ENCODE data around the gene PALB2. TPM values are rescaled to one million over a fixed set of nuclear protein-coding genes. Genes with fewer than 3 reads are reported as not detected.

Gene PALB2
- total RNA-seq, 4 donors from 2014 or later = 6.0 to 11.0 (median 7.3) TPM

- TF ChIP-seq POLR2A (IDR thresholded peaks at IDR 0.05) = no peak
- TF ChIP-seq, protein P1, sequence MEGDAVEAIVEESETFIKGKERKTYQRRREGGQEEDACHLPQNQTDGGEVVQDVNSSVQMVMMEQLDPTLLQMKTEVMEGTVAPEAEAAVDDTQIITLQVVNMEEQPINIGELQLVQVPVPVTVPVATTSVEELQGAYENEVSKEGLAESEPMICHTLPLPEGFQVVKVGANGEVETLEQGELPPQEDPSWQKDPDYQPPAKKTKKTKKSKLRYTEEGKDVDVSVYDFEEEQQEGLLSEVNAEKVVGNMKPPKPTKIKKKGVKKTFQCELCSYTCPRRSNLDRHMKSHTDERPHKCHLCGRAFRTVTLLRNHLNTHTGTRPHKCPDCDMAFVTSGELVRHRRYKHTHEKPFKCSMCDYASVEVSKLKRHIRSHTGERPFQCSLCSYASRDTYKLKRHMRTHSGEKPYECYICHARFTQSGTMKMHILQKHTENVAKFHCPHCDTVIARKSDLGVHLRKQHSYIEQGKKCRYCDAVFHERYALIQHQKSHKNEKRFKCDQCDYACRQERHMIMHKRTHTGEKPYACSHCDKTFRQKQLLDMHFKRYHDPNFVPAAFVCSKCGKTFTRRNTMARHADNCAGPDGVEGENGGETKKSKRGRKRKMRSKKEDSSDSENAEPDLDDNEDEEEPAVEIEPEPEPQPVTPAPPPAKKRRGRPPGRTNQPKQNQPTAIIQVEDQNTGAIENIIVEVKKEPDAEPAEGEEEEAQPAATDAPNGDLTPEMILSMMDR (IDR thresholded peaks at IDR 0.05 in 4 of 5, conservative IDR thresholded peaks at IDR 0.05 in 1 of 5) = no peak
- H3K27ac ChIP-seq = no peak overlapping the region
- in situ Hi-C loops (cut with MboI; ENCODE audit: low sequenced_read_pairs in 4 of 4) (loop anchor here in 1 of 4 donors (25.0 kb wide), 1 partner anchor 844 kb away; no protein-coding TSS in a partner anchor), intact Hi-C loops (cut with DNase I; ENCODE audit: low total_unique reads) (no loop called here)
- no peaks in the 10 kb centered on the region for H3K27me3 ChIP-seq
- DNase-seq = no peak
- no peaks in the 10 kb centered on the region for H3K9me3 ChIP-seq
- no peak overlapping the region for H3K4me3 ChIP-seq
- H3K36me3 ChIP-seq = peaks cover 0 to 63% of the 10 kb centered on the region in 2 donors
- H3K4me1 ChIP-seq = peaks cover 16 to 33% of the 10 kb centered on the region in 2 donors
- ATAC-seq = no peak
Observed at GRCh38 chr16:23668225-23668624, 27.1 kb upstream of the PALB2 start.

DNA sequence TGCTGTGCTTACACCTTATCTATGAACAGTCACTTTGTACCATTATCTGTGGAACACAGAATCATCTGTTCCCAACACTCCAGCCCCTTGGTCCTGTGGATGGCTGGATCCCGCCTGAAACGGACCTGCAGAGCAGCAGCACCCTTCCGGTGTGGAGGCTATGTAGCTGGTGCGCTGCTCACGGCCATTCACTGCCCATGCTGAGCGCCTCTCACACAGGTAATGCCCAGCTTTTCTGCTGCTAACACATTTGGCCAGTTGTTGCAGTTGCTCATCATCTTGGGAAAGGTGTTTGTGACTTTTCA is 26.2 kb upstream of the PALB2 start:
- in situ Hi-C loops (cut with MboI; ENCODE audit: low sequenced_read_pairs in 4 of 4) (loop anchor here in 1 of 4 donors (25.0 kb wide), 1 partner anchor 845 kb away; no protein-coding TSS in a partner anchor), intact Hi-C loops (cut with DNase I; ENCODE audit: low total_unique reads) (no loop called here)
- peaks cover 16 to 33% of the 10 kb centered on the region in 2 donors for H3K4me1 ChIP-seq
- H3K27ac ChIP-seq = no peak overlapping the region
- H3K27me3 ChIP-seq = no peaks in the 10 kb centered on the region
- ATAC-seq = no peak
- peaks cover 0 to 72% of the 10 kb centered on the region in 2 donors for H3K36me3 ChIP-seq
- no peak for DNase-seq
- no peak overlapping the region for H3K4me3 ChIP-seq
- no peak for TF ChIP-seq POLR2A (IDR thresholded peaks at IDR 0.05)
- TF ChIP-seq, protein P1 (IDR thresholded peaks at IDR 0.05 in 4 of 5, conservative IDR thresholded peaks at IDR 0.05 in 1 of 5) = no peak
- no peaks in the 10 kb centered on the region for H3K9me3 ChIP-seq

DNA sequence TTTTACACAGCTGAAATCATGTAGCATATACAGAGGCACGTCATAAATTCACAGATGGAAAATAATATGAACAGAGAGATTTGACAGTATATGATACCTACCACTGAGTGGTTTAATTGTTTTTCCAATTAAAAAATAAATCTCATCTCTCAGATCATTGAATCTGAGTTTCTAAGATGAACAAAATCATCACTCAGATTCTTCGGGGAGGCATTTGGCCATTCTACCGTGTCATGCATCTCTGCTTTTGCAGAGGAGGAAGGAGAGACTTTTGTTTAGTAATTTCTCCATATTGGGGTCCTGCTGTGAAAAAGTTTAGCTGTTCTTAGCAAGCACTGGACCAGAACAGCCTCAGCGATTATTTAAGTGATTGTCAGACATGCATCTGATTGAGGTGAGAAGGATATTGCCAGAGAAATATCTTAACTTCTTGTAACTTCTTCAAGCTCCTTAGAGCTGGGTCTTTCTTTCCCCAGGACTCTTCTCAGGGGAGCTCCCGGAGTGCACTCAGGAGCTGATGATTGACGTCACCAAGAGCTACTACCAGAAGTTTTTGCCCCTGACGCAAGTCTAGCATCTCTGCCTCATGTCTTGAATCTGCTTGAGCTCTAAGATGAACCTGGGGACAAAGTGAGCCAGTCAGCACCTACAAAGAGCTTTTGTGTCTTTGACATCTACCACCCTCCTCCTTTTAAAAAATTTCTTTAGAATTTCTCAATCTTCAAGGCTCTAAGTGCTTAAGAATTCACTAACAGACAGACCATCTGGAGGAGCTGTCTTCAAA is 25.7 kb upstream of the PALB2 start:
- H3K4me3 ChIP-seq = no peak overlapping the region
- H3K27me3 ChIP-seq = no peaks in the 10 kb centered on the region
- DNase-seq = no peak
- intact Hi-C loops (cut with DNase I; ENCODE audit: low total_unique reads) (no loop called here), in situ Hi-C loops (cut with MboI; ENCODE audit: low sequenced_read_pairs in 4 of 4) (loop anchor here in 1 of 4 donors (25.0 kb wide), 1 partner anchor 846 kb away; no protein-coding TSS in a partner anchor)
- peaks cover 0 to 77% of the 10 kb centered on the region in 2 donors for H3K36me3 ChIP-seq
- H3K9me3 ChIP-seq = no peaks in the 10 kb centered on the region
- TF ChIP-seq, protein P1 (IDR thresholded peaks at IDR 0.05 in 4 of 5, conservative IDR thresholded peaks at IDR 0.05 in 1 of 5) = no peak
- TF ChIP-seq POLR2A (IDR thresholded peaks at IDR 0.05) = no peak
- peaks cover 15 to 31% of the 10 kb centered on the region in 2 donors for H3K4me1 ChIP-seq
- no peak for ATAC-seq
- H3K27ac ChIP-seq = no peak overlapping the region

- H3K27ac ChIP-seq = no peak overlapping the region
- ATAC-seq (no peak), DNase-seq (no peak)
- no peak overlapping the region for H3K4me3 ChIP-seq
- H3K36me3 ChIP-seq = peaks cover 0 to 100% of the 10 kb centered on the region in 2 donors
- peaks cover 0 to 4% of the 10 kb centered on the region in 2 donors for H3K4me1 ChIP-seq
- no peaks in the 10 kb centered on the region for H3K9me3 ChIP-seq
- TF ChIP-seq POLR2A (IDR thresholded peaks at IDR 0.05) = no peak
- TF ChIP-seq, protein P1 (IDR thresholded peaks at IDR 0.05 in 4 of 5, conservative IDR thresholded peaks at IDR 0.05 in 1 of 5) = no peak
- intact Hi-C loops (cut with DNase I; ENCODE audit: low total_unique reads) (no loop called here), in situ Hi-C loops (cut with MboI; ENCODE audit: low sequenced_read_pairs in 4 of 4) (loop anchor here in 1 of 4 donors (25.0 kb wide), 1 partner anchor 848 kb away; no protein-coding TSS in a partner anchor)
- no peaks in the 10 kb centered on the region for H3K27me3 ChIP-seq
Observed at GRCh38 chr16:23663918-23664317, 22.8 kb upstream of the PALB2 start.
